HFFc6 (cell line): ENCODE data around the gene LCE3B. TPM values are rescaled to one million over a fixed set of nuclear protein-coding genes. Genes with fewer than 3 reads are reported as not detected.

Experiments used
- DNase-seq: peaks from one replicate; pipeline ENCODE4 v3.0.0-alpha.2; 2018
- H3K27ac Mint-ChIP-seq: 2 replicates; pipeline ENCODE4 v1.8.0; 2020; ENCODE audit warnings: mild to moderate bottlenecking, mixed read lengths
- H3K27me3 Mint-ChIP-seq: 2 replicates; pipeline ENCODE4 v1.8.0; 2021; ENCODE audit warnings: mild to moderate bottlenecking, moderate library complexity, mixed read lengths; ENCODE audit not compliant: insufficient read depth
- H3K36me3 Mint-ChIP-seq: 2 replicates; pipeline ENCODE4 v1.8.0; 2021; ENCODE audit warnings: low read depth, mixed read lengths
- H3K4me1 Mint-ChIP-seq: 2 replicates; pipeline ENCODE4 v1.8.0; 2020; ENCODE audit warnings: low read depth, mixed read lengths
- H3K4me3 Mint-ChIP-seq: 2 replicates; pipeline ENCODE4 v1.8.0; 2020; ENCODE audit warnings: mild to moderate bottlenecking, moderate library complexity, mixed read lengths
- H3K9me3 Mint-ChIP-seq: 2 replicates; pipeline ENCODE4 v1.8.0; 2020; ENCODE audit warnings: mild to moderate bottlenecking, mixed read lengths
- CTCF ChIP-seq: fragments of 200-600 bp; sonication (generic); IDR thresholded peaks from 2 replicates; pipeline ENCODE4 v1.5.0; 2021; ENCODE audit warnings: antibody characterized with exemption, mild to moderate bottlenecking
- total RNA-seq, 6 experiments: library from RNA; stranded (reverse); fragmentation: NEBNext Ultra II Directional; extraction: Animal tissue kit (Norgen Biotek cat#: 25700); gene quantifications; 2 replicates in 1 of 6; 3 replicates in 5 of 6; pipeline ENCODE4 v1.2.3, GENCODE V29; 2021

Gene LCE3B
- total RNA-seq, 6 experiments from 2014 or later: not detected

- H3K27ac Mint-ChIP-seq: no peak overlapping the region
- no peak overlapping the region for H3K4me3 Mint-ChIP-seq
- no peaks in the 10 kb centered on the region for H3K4me1 Mint-ChIP-seq
- DNase-seq: no peak
- H3K9me3 Mint-ChIP-seq: no peaks in the 10 kb centered on the region
- H3K27me3 Mint-ChIP-seq: peaks cover 2% of the 10 kb centered on the region; the same call in 1 of the 2 replicates
- no peaks in the 10 kb centered on the region for H3K36me3 Mint-ChIP-seq
- no peak for TF ChIP-seq CTCF
Measured at GRCh38 chr1:152657677-152658076, 44.1 kb downstream of the LCE3B start.

GRCh38 chr1:152658649-152659048, 45.0 kb downstream of the LCE3B start:
- H3K36me3 Mint-ChIP-seq: no peaks in the 10 kb centered on the region
- TF ChIP-seq CTCF: no peak
- H3K9me3 Mint-ChIP-seq: no peaks in the 10 kb centered on the region
- H3K4me3 Mint-ChIP-seq: no peak overlapping the region
- no peak for DNase-seq
- no peak overlapping the region for H3K27ac Mint-ChIP-seq
- H3K4me1 Mint-ChIP-seq: no peaks in the 10 kb centered on the region
- peaks cover 6% of the 10 kb centered on the region; the same call in 1 of the 2 replicates for H3K27me3 Mint-ChIP-seq

GRCh38 chr1:152663098-152663497, 49.5 kb downstream of the LCE3B start, which contains the start of gene LCE2D:
LCE2D (plus strand) TSS chr1:152663380; CDS start chr1:152664106, 726 bp downstream.
- Mint-ChIP-seq H3K27me3 (peaks cover 6% of the 10 kb centered on the region; the same call in 1 of the 2 replicates), H3K4me3 (no peak within 1 kb of the TSS), H3K36me3 (no peaks in the 10 kb centered on the region), H3K27ac (no peak within 1 kb of the TSS), H3K9me3 (peaks cover 15% of the 10 kb centered on the region), H3K4me1 (no peaks in the 10 kb centered on the region)
- TF ChIP-seq CTCF: no peak
- no peak for DNase-seq

Other genes starting within 250 kb of the LCE3B start
- gene CRNN, start 199.5 kb upstream of the LCE3B start, total RNA-seq: not detected
- not detected for gene LCE5A, start 103.0 kb upstream of the LCE3B start, total RNA-seq
- not detected for gene CRCT1, start 99.3 kb upstream of the LCE3B start, total RNA-seq
- not detected for gene LCE3E, start 47.0 kb upstream of the LCE3B start, total RNA-seq
- not detected for gene LCE3D, start 33.3 kb upstream of the LCE3B start, total RNA-seq
- not detected for gene LCE3C, start 13.6 kb upstream of the LCE3B start, total RNA-seq
- gene LCE3A, start 9.3 kb downstream of the LCE3B start, total RNA-seq: not detected
- gene LCE2D, start 49.6 kb downstream of the LCE3B start, total RNA-seq: not detected
- not detected for gene LCE2C, start 61.5 kb downstream of the LCE3B start, total RNA-seq
- gene LCE2B, start 72.3 kb downstream of the LCE3B start, total RNA-seq: not detected
- 10 to 100 TPM in 2 of 6 experiments, 1 to 10 TPM in 4; 2.1 to 21.0 (median 3.2) TPM for gene LCE2A, start 84.5 kb downstream of the LCE3B start, total RNA-seq
- gene LCE4A, start 94.3 kb downstream of the LCE3B start, total RNA-seq: under 1 TPM in 1 of 6 experiments, not detected in 5; 0.31 TPM
- not detected for gene KPRP, start 144.2 kb downstream of the LCE3B start, total RNA-seq
- not detected for gene LCE1F, start 161.3 kb downstream of the LCE3B start, total RNA-seq
- gene LCE1E, start 172.4 kb downstream of the LCE3B start, total RNA-seq: not detected
- gene LCE1D, start 182.9 kb downstream of the LCE3B start, total RNA-seq: not detected
- not detected for gene LCE1C, start 192.8 kb downstream of the LCE3B start, total RNA-seq
- not detected for gene LCE1B, start 198.2 kb downstream of the LCE3B start, total RNA-seq
- not detected for gene LCE1A, start 213.7 kb downstream of the LCE3B start, total RNA-seq
- gene LCE6A, start 229.0 kb downstream of the LCE3B start, total RNA-seq: not detected
- gene LCE7A, start 246.2 kb downstream of the LCE3B start, total RNA-seq: not detected